ENCODE results near the gene TMEM117.

The TMEM117 gene

DNA sequence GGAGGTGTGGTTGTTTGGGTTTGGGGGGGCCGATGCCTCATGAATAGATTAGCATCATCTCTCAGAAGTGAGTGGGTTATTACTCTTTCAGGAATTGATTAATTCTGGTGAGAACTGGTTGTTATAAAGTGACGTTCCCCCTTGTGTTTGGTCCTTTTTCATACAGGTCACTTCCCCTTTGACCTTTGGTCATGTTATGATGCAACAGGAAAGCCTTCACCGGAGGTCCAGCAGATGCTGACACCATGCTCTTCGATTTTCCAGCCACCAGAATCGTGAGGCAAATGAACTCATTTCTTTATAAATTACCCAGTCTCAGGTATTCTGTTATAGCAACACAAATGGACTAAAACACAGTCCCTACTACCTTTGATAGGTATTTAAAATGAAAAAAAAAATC lies 600.9 kb downstream of the TMEM117 start:
- Histone ChIP-seq H3K4me2 (no peak overlapping the region), H3K9ac (no peak overlapping the region), H3K4me1 (ENCODE audit: low read depth, poor library complexity, severe bottlenecking) (no peaks in the 10 kb centered on the region), H3K79me2 (ENCODE audit: insufficient read depth, low read depth) (no peaks in the 10 kb centered on the region), H4K20me1 (ENCODE audit: insufficient read depth) (no peaks in the 10 kb centered on the region), H3K27me3 (ENCODE audit: insufficient read depth, low read depth) (no peaks in the 10 kb centered on the region), H3K36me3 (ENCODE audit: insufficient read depth) (no peaks in the 10 kb centered on the region), H3K4me3 (IDR thresholded peaks at IDR 0.05; ENCODE audit: insufficient read depth, low read depth, low read length) (no peak overlapping the region), H3K27ac (no peak overlapping the region), H2AFZ (ENCODE audit: low read depth) (no peak overlapping the region)
- TF ChIP-seq, protein P1, sequence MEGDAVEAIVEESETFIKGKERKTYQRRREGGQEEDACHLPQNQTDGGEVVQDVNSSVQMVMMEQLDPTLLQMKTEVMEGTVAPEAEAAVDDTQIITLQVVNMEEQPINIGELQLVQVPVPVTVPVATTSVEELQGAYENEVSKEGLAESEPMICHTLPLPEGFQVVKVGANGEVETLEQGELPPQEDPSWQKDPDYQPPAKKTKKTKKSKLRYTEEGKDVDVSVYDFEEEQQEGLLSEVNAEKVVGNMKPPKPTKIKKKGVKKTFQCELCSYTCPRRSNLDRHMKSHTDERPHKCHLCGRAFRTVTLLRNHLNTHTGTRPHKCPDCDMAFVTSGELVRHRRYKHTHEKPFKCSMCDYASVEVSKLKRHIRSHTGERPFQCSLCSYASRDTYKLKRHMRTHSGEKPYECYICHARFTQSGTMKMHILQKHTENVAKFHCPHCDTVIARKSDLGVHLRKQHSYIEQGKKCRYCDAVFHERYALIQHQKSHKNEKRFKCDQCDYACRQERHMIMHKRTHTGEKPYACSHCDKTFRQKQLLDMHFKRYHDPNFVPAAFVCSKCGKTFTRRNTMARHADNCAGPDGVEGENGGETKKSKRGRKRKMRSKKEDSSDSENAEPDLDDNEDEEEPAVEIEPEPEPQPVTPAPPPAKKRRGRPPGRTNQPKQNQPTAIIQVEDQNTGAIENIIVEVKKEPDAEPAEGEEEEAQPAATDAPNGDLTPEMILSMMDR (conservative IDR thresholded peaks at IDR 0.05; ENCODE audit: low read depth, low read length) = no peak
